H9 (cell line): ENCODE data around the gene PFN4. TPM values are rescaled to one million over a fixed set of nuclear protein-coding genes. Genes with fewer than 3 reads are reported as not detected.

Experiments used
- DNase-seq: peaks from one replicate; pipeline ENCODE4 v3.0.0-alpha.2; 2017
- H2AFZ ChIP-seq: one replicate; pipeline ENCODE4 v1.6.1; 2013; ENCODE audit warnings: mild to moderate bottlenecking, low read length, control low read depth, moderate library complexity
- H2AK5ac ChIP-seq: 2 replicates; pipeline ENCODE4 v1.6.1; 2013; ENCODE audit warnings: low read length, control low read depth, mixed read lengths; ENCODE audit not compliant: insufficient read length
- H2BK120ac ChIP-seq: one replicate; pipeline ENCODE4 v1.6.1; 2013; ENCODE audit warnings: low read depth, mild to moderate bottlenecking, low read length, control low read depth, inconsistent platforms; ENCODE audit not compliant: poor library complexity, severe bottlenecking
- H2BK12ac ChIP-seq: 2 replicates; pipeline ENCODE4 v1.6.1; 2013; ENCODE audit warnings: low read length, control low read depth, mixed read lengths, low read depth; ENCODE audit not compliant: insufficient read length
- H2BK15ac ChIP-seq: 2 replicates; pipeline ENCODE4 v1.6.1; 2013; ENCODE audit warnings: low read depth, low read length, control low read depth
- H2BK20ac ChIP-seq: one replicate; pipeline ENCODE4 v1.6.1; 2013; ENCODE audit warnings: low read depth, mild to moderate bottlenecking, low read length, control low read depth, inconsistent platforms; ENCODE audit not compliant: poor library complexity, severe bottlenecking
- H2BK5ac ChIP-seq: 2 replicates; pipeline ENCODE4 v1.6.1; 2013; ENCODE audit warnings: low read length, control low read depth, mixed read lengths; ENCODE audit not compliant: insufficient read length
- H3K14ac ChIP-seq: 2 replicates; pipeline ENCODE4 v1.6.1; 2013; ENCODE audit warnings: low read length, control low read depth; ENCODE audit not compliant: insufficient read depth
- H3K18ac ChIP-seq: 2 replicates; pipeline ENCODE4 v1.6.1; 2013; ENCODE audit warnings: low read depth, mild to moderate bottlenecking, mixed read lengths, low read length, control low read depth; ENCODE audit not compliant: insufficient read length
- H3K23ac ChIP-seq: 2 replicates; pipeline ENCODE4 v1.6.1; 2013; ENCODE audit warnings: low read length, control low read depth, mixed read lengths, low read depth; ENCODE audit not compliant: insufficient read length
- H3K23me2 ChIP-seq: 2 replicates; pipeline ENCODE4 v1.6.1; 2013; ENCODE audit warnings: low read depth, mild to moderate bottlenecking, mixed read lengths, low read length, control low read depth; ENCODE audit not compliant: insufficient read length, poor library complexity, severe bottlenecking
- H3K27ac ChIP-seq: 2 replicates; pipeline ENCODE4 v1.5.1; 2013; ENCODE audit warnings: low read length, control low read depth, mixed read lengths, low read depth; ENCODE audit not compliant: insufficient read length
- H3K27me3 ChIP-seq: 2 replicates; pipeline ENCODE4 v1.6.1; 2013; ENCODE audit warnings: low read length, control low read depth, inconsistent platforms; ENCODE audit not compliant: insufficient read depth
- H3K4ac ChIP-seq: 2 replicates; pipeline ENCODE4 v1.6.1; 2013; ENCODE audit warnings: low read depth, mild to moderate bottlenecking, control low read depth, inconsistent platforms, low read length, moderate library complexity
- H3K4me1 ChIP-seq: 2 replicates; pipeline ENCODE4 v1.6.1; 2013; ENCODE audit warnings: low read length, control low read depth, inconsistent platforms; ENCODE audit not compliant: insufficient read depth
- H3K4me2 ChIP-seq: 2 replicates; pipeline ENCODE4 v1.6.1; 2013; ENCODE audit warnings: low read length, control low read depth, mixed read lengths; ENCODE audit not compliant: insufficient read length, insufficient read depth
- H3K56ac ChIP-seq: 2 replicates; pipeline ENCODE4 v1.6.1; 2013; ENCODE audit warnings: low read depth, mild to moderate bottlenecking, mixed read lengths, low read length, control low read depth; ENCODE audit not compliant: insufficient read length
- H3K79me1 ChIP-seq: 2 replicates; pipeline ENCODE4 v1.6.1; 2013; ENCODE audit warnings: low read depth, mild to moderate bottlenecking, moderate library complexity, low read length, control low read depth, inconsistent platforms; ENCODE audit not compliant: insufficient read depth, poor library complexity, severe bottlenecking
- H3K79me2 ChIP-seq: 2 replicates; pipeline ENCODE4 v1.6.1; 2013; ENCODE audit warnings: low read length, control low read depth, inconsistent platforms; ENCODE audit not compliant: insufficient read depth
- H3K9ac ChIP-seq: 2 replicates; pipeline ENCODE4 v1.6.1; 2013; ENCODE audit warnings: low read length, control low read depth, mixed read lengths; ENCODE audit not compliant: insufficient read length; ENCODE audit errors: extremely low read depth
- H3K9me3 ChIP-seq: one replicate; pipeline ENCODE4 v1.6.1; 2013; ENCODE audit warnings: low read depth, low read length, inconsistent platforms; ENCODE audit not compliant: control insufficient read depth
- H3T11ph ChIP-seq: one replicate; pipeline ENCODE4 v1.6.1; 2013; ENCODE audit warnings: mild to moderate bottlenecking, low read length, control low read depth, inconsistent platforms
- H4K20me1 ChIP-seq: one replicate; pipeline ENCODE4 v1.6.1; 2013; ENCODE audit not compliant: control insufficient read depth, insufficient read length, insufficient read depth
- H4K5ac ChIP-seq: 2 replicates; pipeline ENCODE4 v1.6.1; 2013; ENCODE audit warnings: low read depth, mild to moderate bottlenecking, mixed read lengths, low read length, control low read depth; ENCODE audit not compliant: insufficient read length
- H4K8ac ChIP-seq: replicated peaks from 2 replicates; pipeline ENCODE4 v1.6.1; 2013; ENCODE audit warnings: low read length, control low read depth, mixed read lengths, low read depth; ENCODE audit not compliant: insufficient read length
- H4K91ac ChIP-seq: 2 replicates; pipeline ENCODE4 v1.6.1; 2013; ENCODE audit warnings: low read depth, mild to moderate bottlenecking, moderate library complexity, mixed read lengths, low read length, control low read depth; ENCODE audit not compliant: insufficient read length
- H3K27ac Mint-ChIP-seq, 3 experiments: 2 replicates in 2 of 3; 3 replicates in 1 of 3; pipeline ENCODE4 v1.8.0; 2020 to 2021; ENCODE audit warnings: mixed read lengths in 3 of 3, mild to moderate bottlenecking in 1 of 3, moderate library complexity in 1 of 3
- H3K27me3 Mint-ChIP-seq: 2 replicates; pipeline ENCODE4 v1.8.0; 2021; ENCODE audit warnings: low read depth, mild to moderate bottlenecking, moderate library complexity, mixed read lengths
- H3K36me3 Mint-ChIP-seq, 3 experiments: 2 replicates in 2 of 3; 3 replicates in 1 of 3; pipeline ENCODE4 v1.8.0; 2020 to 2021; ENCODE audit warnings: low read depth in 3 of 3, mixed read lengths in 3 of 3; ENCODE audit not compliant: insufficient read depth in 1 of 3
- H3K4me1 Mint-ChIP-seq, 2 experiments: 2 replicates each; pipeline ENCODE4 v1.8.0; 2020; ENCODE audit warnings: mixed read lengths in 2 of 2
- H3K4me3 Mint-ChIP-seq, 2 experiments: 2 replicates in 1 of 2; 3 replicates in 1 of 2; pipeline ENCODE4 v1.8.0; 2020 to 2021; ENCODE audit warnings: mild to moderate bottlenecking in 2 of 2, mixed read lengths in 2 of 2, moderate library complexity in 1 of 2
- H3K9me3 Mint-ChIP-seq, 2 experiments: 2 replicates in 1 of 2; 3 replicates in 1 of 2; pipeline ENCODE4 v1.8.0; 2020; ENCODE audit warnings: mild to moderate bottlenecking in 2 of 2, mixed read lengths in 2 of 2, moderate library complexity in 1 of 2
- CTCF ChIP-seq: fragments of 200-600 bp; sonication (generic); conservative IDR thresholded peaks from 3 replicates; pipeline ENCODE4 v1.8.0; 2021; ENCODE audit warnings: antibody characterized with exemption, mild to moderate bottlenecking
- WGBS: extraction: QIAGEN DNeasy Blood & Tissue Kit; methylation state at CpG from one replicate; pipeline ENCODE4 v1.1.7; 2013; ENCODE audit warnings: missing lambda C conversion rate, low lambda C conversion rate, mixed read lengths; ENCODE audit not compliant: insufficient read length; ENCODE audit errors: extremely low coverage; 5-methylcytosine and 5-hydroxymethylcytosine counted together
- total RNA-seq: library from RNA; stranded (reverse); gene quantifications from 2 replicates; pipeline ENCODE4 v1.2.1, GENCODE V29; 2021

The PFN4 gene
- total RNA-seq, 1 experiment from 2014 or later: not detected

GRCh38 chr2:24169023-24169422 lies 45.9 kb upstream of the PFN4 start:
- Histone ChIP-seq H3K4me1 (no peaks in the 10 kb centered on the region), H4K5ac (no peak overlapping the region), H2BK15ac (no peak overlapping the region), H3K23ac (no peak overlapping the region), H3K27me3 (no peaks in the 10 kb centered on the region; the same call in 1 of the 2 replicates), H3K79me2 (no peaks in the 10 kb centered on the region), H3K9ac (no peak overlapping the region), H3K9me3 (no peaks in the 10 kb centered on the region), H2BK120ac (no peak overlapping the region), H2BK12ac (no peak overlapping the region), H2BK20ac (no peak overlapping the region), H4K91ac (no peak overlapping the region), H4K8ac (no peak overlapping the region), H3K27ac (no peak overlapping the region), H4K20me1 (no peaks in the 10 kb centered on the region), H3K18ac (no peak overlapping the region), H3K14ac (no peak overlapping the region), H3K4ac (no peak overlapping the region), H3K79me1 (no peaks in the 10 kb centered on the region), H3K23me2 (no peaks in the 10 kb centered on the region), H2BK5ac (no peak overlapping the region), H3K56ac (no peak overlapping the region), H2AK5ac (no peak overlapping the region), H3T11ph (no peak overlapping the region), H2AFZ (no peak overlapping the region), H3K4me2 (no peak overlapping the region)
- no peaks in the 10 kb centered on the region for H3K36me3 Mint-ChIP-seq
- WGBS: no CpG with 5 or more reads among the region's 5 CpGs
- no peak for TF ChIP-seq CTCF
- DNase-seq: no peak
- H3K4me3 Mint-ChIP-seq: no peak overlapping the region
- no peaks in the 10 kb centered on the region for H3K9me3 Mint-ChIP-seq
- H3K4me1 Mint-ChIP-seq: peaks cover 7 to 11% of the 10 kb centered on the region in 2 experiments
- H3K27ac Mint-ChIP-seq: no peak overlapping the region
- H3K27me3 Mint-ChIP-seq: peaks cover 1% of the 10 kb centered on the region
